HepG2 (cell line): ENCODE data around the gene GMEB2. TPM values are rescaled to one million over a fixed set of nuclear protein-coding genes. Genes with fewer than 3 reads are reported as not detected.
A peak's percentile ranks its signal among the peaks of the same experiment; 100 is the strongest.

Experiments
- ATF7 ChIP-seq, 2 experiments: fragments of 450-650 bp in 1 of 2; sonication (generic) in 1 of 2; formaldehyde crosslinking in 1 of 2; IDR thresholded peaks; 2 replicates each; pipeline versions ENCODE4 v1.4.0 to v1.6.1; 2016 to 2020; ENCODE audit warnings: antibody characterized with exemption in 1 of 2, mild to moderate bottlenecking in 1 of 2, missing genetic modification reagents in 1 of 2
- CREM ChIP-seq, 2 experiments: sonication (generic) in 1 of 2; formaldehyde crosslinking in 1 of 2; IDR thresholded peaks; 2 replicates each; pipeline versions ENCODE4 v1.4.0 to v1.6.1; 2016 to 2020; ENCODE audit warnings: antibody characterized with exemption in 1 of 2, mild to moderate bottlenecking in 1 of 2, missing genetic modification reagents in 1 of 2
- EHMT2 ChIP-seq: fragments of 200-600 bp; sonication (generic); IDR thresholded peaks from 2 replicates; pipeline ENCODE4 v1.7.0; 2017; ENCODE audit warnings: antibody characterized with exemption, low read depth, low read length, borderline replicate concordance
- HOXA7 ChIP-seq: sonication (generic); formaldehyde crosslinking; IDR thresholded peaks from 2 replicates; pipeline ENCODE4 v1.8.1; 2022; ENCODE audit warnings: mild to moderate bottlenecking, missing genetic modification reagents, moderate library complexity
- KDM3A ChIP-seq: IDR thresholded peaks from 2 replicates; pipeline ENCODE4 v1.6.1; 2018; ENCODE audit warnings: low read depth, missing compliant biosample characterization
- MAX ChIP-seq: IDR thresholded peaks from 2 replicates; pipeline ENCODE4 v1.6.1; 2012; ENCODE audit warnings: inconsistent platforms
- MLX ChIP-seq: IDR thresholded peaks from 2 replicates; pipeline ENCODE4 v1.6.1; 2016
- MTA3 ChIP-seq: sonication (generic); formaldehyde crosslinking; IDR thresholded peaks from 2 replicates; pipeline ENCODE4 v1.4.0; 2020; ENCODE audit warnings: missing genetic modification reagents
- MTERF4 ChIP-seq: sonication (generic); formaldehyde crosslinking; IDR thresholded peaks from 2 replicates; pipeline ENCODE4 v1.8.0; 2023; ENCODE audit warnings: mild to moderate bottlenecking, missing genetic modification reagents
- NFIB ChIP-seq: sonication (generic); formaldehyde crosslinking; IDR thresholded peaks from 2 replicates; pipeline ENCODE4 v1.9.0; 2021; ENCODE audit warnings: missing genetic modification reagents, mild to moderate bottlenecking, borderline replicate concordance
- NR2F6 ChIP-seq, 2 experiments: IDR thresholded peaks; 2 replicates each; pipeline ENCODE4 v1.6.1; 2016; ENCODE audit warnings: antibody characterized with exemption in 1 of 2, mild to moderate bottlenecking in 1 of 2
- POLR2AphosphoS2 ChIP-seq: IDR thresholded peaks from 2 replicates; pipeline ENCODE4 v1.6.1; 2011; ENCODE audit warnings: low read depth, low read length, improper control_type of control experiment
- SIN3A ChIP-seq: IDR thresholded peaks from 2 replicates; pipeline ENCODE4 v1.6.1; 2011; ENCODE audit warnings: low read depth, mild to moderate bottlenecking, control low read depth, low read length, borderline replicate concordance
- SYNCRIP ChIP-seq: fragments of 200-400 bp; formaldehyde crosslinking; IDR thresholded peaks from 2 replicates; pipeline ENCODE4 v1.6.1; 2018; ENCODE audit warnings: mild to moderate bottlenecking, low read depth, low read length; ENCODE audit not compliant: insufficient read depth
- TBX2 ChIP-seq: sonication (generic); formaldehyde crosslinking; IDR thresholded peaks from 2 replicates; pipeline ENCODE4 v1.5.0; 2020; ENCODE audit warnings: missing genetic modification reagents, mild to moderate bottlenecking, borderline replicate concordance
- YY1 ChIP-seq: IDR thresholded peaks from 2 replicates; pipeline ENCODE4 v1.6.1; 2011; ENCODE audit warnings: low read length, low read depth, moderate library complexity, mild to moderate bottlenecking; ENCODE audit not compliant: insufficient read depth, insufficient replicate concordance
- ZBTB26 ChIP-seq: IDR thresholded peaks from 2 replicates; pipeline ENCODE4 v1.6.1; 2016; ENCODE audit warnings: missing compliant biosample characterization, missing genetic modification reagents, borderline replicate concordance
- ZNF232 ChIP-seq: sonication (generic); formaldehyde crosslinking; IDR thresholded peaks from 2 replicates; pipeline ENCODE4 v1.4.0; 2020; ENCODE audit warnings: missing genetic modification reagents, borderline replicate concordance
- ZNF263 ChIP-seq: sonication (generic); formaldehyde crosslinking; IDR thresholded peaks from 2 replicates; pipeline ENCODE4 v1.4.0; 2020; ENCODE audit warnings: missing genetic modification reagents
- ZNF761 ChIP-seq: sonication (generic); formaldehyde crosslinking; conservative IDR thresholded peaks from 2 replicates; pipeline ENCODE4 v1.4.0; 2020; ENCODE audit warnings: mild to moderate bottlenecking, missing genetic modification reagents
- ZNF782 ChIP-seq: sonication (generic); formaldehyde crosslinking; IDR thresholded peaks from 2 replicates; pipeline ENCODE4 v1.4.0; 2020; ENCODE audit warnings: missing genetic modification reagents, mild to moderate bottlenecking, borderline replicate concordance
- ZSCAN29 ChIP-seq: sonication (generic); formaldehyde crosslinking; conservative IDR thresholded peaks from 2 replicates; pipeline ENCODE4 v1.4.0; 2020; ENCODE audit warnings: mild to moderate bottlenecking, missing genetic modification reagents
- polyA plus RNA-seq, 8 experiments: library from polyadenylated mRNA; depleted of rRNA in 3 of 8; stranded (reverse) in 7 of 8; unstranded in 1 of 8; fragments of >200 nt; fragmentation: Illumina TruSeq in 4 of 8; extraction: Trizol in 4 of 8; gene quantifications; 2 replicates each; pipeline versions ENCODE4 v1.2.1 to v1.2.3, GENCODE V29; 2011 to 2016; ENCODE audit warnings: low read depth in 4 of 8, missing spikeins in 1 of 8, mixed read lengths in 1 of 8; ENCODE audit not compliant: insufficient read depth in 1 of 8
- total RNA-seq, 5 experiments: library from RNA; depleted of rRNA; stranded (reverse); fragments of >200 nt; fragmentation: Illumina TruSeq; extraction: Trizol; gene quantifications; 2 replicates each; pipeline ENCODE4 v1.2.3, GENCODE V29; 2016; ENCODE audit warnings: low read depth in 1 of 5

Gene GMEB2
- total and polyA plus RNA-seq, 2 of the 13 experiments (the other 11 are each of a cell fraction or from before 2014, with no cell fraction given), result 10.6 to 12.4 TPM

GRCh38 chr20:63627129-63627750 lies 339 bp upstream of the GMEB2 start (continued):
- TF ChIP-seq ZBTB26 (peak; percentile 78; the same call in 1 of the 2 replicates), ZSCAN29 (no peak; the same call in 1 of the 2 replicates), ZNF761 (CRISPR knock-in tag) (peak; percentile 66; the same call in 1 of the 2 replicates), MTERF4 (CRISPR knock-in tag) (peak; percentile 94; the same call in 1 of the 2 replicates), CREM (IDR thresholded peaks at IDR 0.05) (no peak), CREM (CRISPR knock-in tag; IDR thresholded peaks at IDR 0.05) (no peak; the same call in 1 of the 2 replicates), ZNF232 (CRISPR knock-in tag) (peak; percentile 97), KDM3A (CRISPR knock-in tag) (peak; percentile 80; the same call in 1 of the 2 replicates), YY1 (no peak), MAX (peak; percentile 85), ZNF782 (CRISPR knock-in tag) (peak; percentile 99), HOXA7 (CRISPR knock-in tag) (peak; percentile 83; the same call in 1 of the 2 replicates), EHMT2 (no peak), TBX2 (CRISPR knock-in tag) (peak; percentile 90), ATF7 (IDR thresholded peaks at IDR 0.05) (no peak), ATF7 (CRISPR knock-in tag; IDR thresholded peaks at IDR 0.05) (peak; percentile 79; the same call in 1 of the 2 replicates), POLR2AphosphoS2 (no peak), NR2F6 (IDR thresholded peaks at IDR 0.05) (no peak), NR2F6 (CRISPR knock-in tag; IDR thresholded peaks at IDR 0.05) (peak; percentile 24; the same call in 1 of the 2 replicates), MTA3 (CRISPR knock-in tag) (no peak), NFIB (0 out of 2 replicates have a peak, but pooled peaks have one; percentile 60), SYNCRIP (no peak), MLX (CRISPR knock-in tag) (0 out of 2 replicates have a peak, but pooled peaks have one; percentile 49), SIN3A (peak; percentile 62; the same call in 1 of the 2 replicates), ZNF263 (CRISPR knock-in tag) (peak; percentile 88)
